Mesenchymal stem cell (in vitro differentiated cells and primary cell): Measurements from ENCODE around the gene EMC9.
A peak's percentile ranks its signal among the peaks of the same experiment; 100 is the strongest.

ENCODE experiments used
- DNase-seq: peaks from one replicate; pipeline ENCODE4 v3.0.0-alpha.2; 2013
- H2AFZ ChIP-seq: one replicate; pipeline ENCODE4 v1.6.1; 2013; ENCODE audit warnings: low read depth, mild to moderate bottlenecking, control low read depth, inconsistent platforms, low read length, moderate library complexity
- H2AK5ac ChIP-seq: 2 replicates; pipeline ENCODE4 v1.6.1; 2013; ENCODE audit warnings: low read length, moderate library complexity, mild to moderate bottlenecking, inconsistent platforms; ENCODE audit not compliant: severe bottlenecking
- H2BK120ac ChIP-seq: one replicate; pipeline ENCODE4 v1.6.1; 2013; ENCODE audit warnings: low read depth, mild to moderate bottlenecking, inconsistent platforms, low read length, moderate library complexity
- H2BK12ac ChIP-seq, 2 experiments: one replicate each; pipeline ENCODE4 v1.6.1; 2013; ENCODE audit warnings: inconsistent platforms in 2 of 2, low read length in 2 of 2, mild to moderate bottlenecking in 2 of 2, moderate library complexity in 2 of 2, control low read depth in 1 of 2
- H2BK15ac ChIP-seq: one replicate; pipeline ENCODE4 v1.6.1; 2013; ENCODE audit warnings: mild to moderate bottlenecking, low read depth, inconsistent platforms; ENCODE audit not compliant: poor library complexity, severe bottlenecking
- H2BK5ac ChIP-seq: 2 replicates; pipeline ENCODE4 v1.6.1; 2013; ENCODE audit warnings: low read depth, mild to moderate bottlenecking, low read length, control low read depth, inconsistent platforms; ENCODE audit not compliant: poor library complexity, severe bottlenecking
- H3K14ac ChIP-seq, 2 experiments: one replicate each; pipeline ENCODE4 v1.6.1; 2013; ENCODE audit warnings: inconsistent platforms in 2 of 2, low read length in 2 of 2, control low read depth in 1 of 2, mild to moderate bottlenecking in 1 of 2, moderate library complexity in 1 of 2
- H3K18ac ChIP-seq, 2 experiments: one replicate each; pipeline ENCODE4 v1.6.1; 2013; ENCODE audit warnings: inconsistent platforms in 2 of 2, low read length in 2 of 2, control low read depth in 1 of 2, low read depth in 1 of 2, mild to moderate bottlenecking in 1 of 2
- H3K23ac ChIP-seq, 2 experiments: one replicate each; pipeline ENCODE4 v1.6.1; 2013; ENCODE audit warnings: inconsistent platforms in 2 of 2, low read length in 2 of 2, mild to moderate bottlenecking in 2 of 2, moderate library complexity in 2 of 2, control low read depth in 1 of 2
- H3K27ac ChIP-seq: 2 replicates; pipeline ENCODE4 v1.5.1; 2013; ENCODE audit warnings: mild to moderate bottlenecking, moderate library complexity, low read length, control low read depth, inconsistent platforms; ENCODE audit not compliant: poor library complexity, severe bottlenecking
- H3K27me3 ChIP-seq, 2 experiments: 2 replicates each; pipeline versions ENCODE4 v1.6.1 to v1.7.0; 2013; ENCODE audit warnings: low read length in 2 of 2, mild to moderate bottlenecking in 2 of 2, moderate library complexity in 2 of 2, control low read depth in 1 of 2, inconsistent platforms in 1 of 2; ENCODE audit not compliant: control insufficient read depth in 1 of 2, insufficient read depth in 1 of 2
- H3K36me3 ChIP-seq, 2 experiments: 2 replicates each; pipeline versions ENCODE4 v1.6.1 to v1.7.0; 2013; ENCODE audit warnings: low read length in 2 of 2, control low read depth in 1 of 2, inconsistent platforms in 1 of 2, low read depth in 1 of 2, mild to moderate bottlenecking in 1 of 2; ENCODE audit not compliant: insufficient read depth in 2 of 2, control insufficient read depth in 1 of 2
- H3K4ac ChIP-seq, 2 experiments: one replicate each; pipeline ENCODE4 v1.6.1; 2013; ENCODE audit warnings: inconsistent platforms in 2 of 2, low read length in 2 of 2, mild to moderate bottlenecking in 2 of 2, moderate library complexity in 2 of 2, control low read depth in 1 of 2, low read depth in 1 of 2
- H3K4me1 ChIP-seq: 2 replicates; pipeline ENCODE4 v1.6.1; 2013; ENCODE audit warnings: low read depth, low read length, control low read depth; ENCODE audit not compliant: control insufficient read depth, insufficient read depth
- H3K4me2 ChIP-seq: 2 replicates; pipeline ENCODE4 v1.6.1; 2013; ENCODE audit warnings: low read length, mild to moderate bottlenecking, inconsistent platforms; ENCODE audit not compliant: poor library complexity, severe bottlenecking
- H3K4me3 ChIP-seq, 2 experiments: 2 replicates each; pipeline versions ENCODE4 v1.5.1 to v1.7.0; 2013; ENCODE audit warnings: low read length in 2 of 2, mild to moderate bottlenecking in 2 of 2, control low read depth in 1 of 2, low read depth in 1 of 2; ENCODE audit not compliant: insufficient read depth in 1 of 2
- H3K79me1 ChIP-seq: replicated peaks from 2 replicates; pipeline ENCODE4 v1.6.1; 2013; ENCODE audit warnings: mild to moderate bottlenecking, control low read depth, low read length, inconsistent platforms; ENCODE audit not compliant: poor library complexity, severe bottlenecking
- H3K9ac ChIP-seq: 2 replicates; pipeline ENCODE4 v1.7.0; 2013; ENCODE audit warnings: mild to moderate bottlenecking, low read length, moderate library complexity
- H3K9me3 ChIP-seq: 2 replicates; pipeline ENCODE4 v1.7.0; 2013; ENCODE audit warnings: mild to moderate bottlenecking, low read length; ENCODE audit not compliant: control insufficient read depth
- H4K8ac ChIP-seq: one replicate; pipeline ENCODE4 v1.6.1; 2013; ENCODE audit warnings: inconsistent platforms, mild to moderate bottlenecking, low read length, moderate library complexity
- H4K91ac ChIP-seq: one replicate; pipeline ENCODE4 v1.6.1; 2013; ENCODE audit warnings: mild to moderate bottlenecking, low read length, inconsistent platforms
- WGBS: methylation state at CpG from one replicate; pipeline ENCODE4 v1.1.7; 2013; ENCODE audit warnings: mixed read lengths; 5-methylcytosine and 5-hydroxymethylcytosine counted together

The EMC9 gene

DNA sequence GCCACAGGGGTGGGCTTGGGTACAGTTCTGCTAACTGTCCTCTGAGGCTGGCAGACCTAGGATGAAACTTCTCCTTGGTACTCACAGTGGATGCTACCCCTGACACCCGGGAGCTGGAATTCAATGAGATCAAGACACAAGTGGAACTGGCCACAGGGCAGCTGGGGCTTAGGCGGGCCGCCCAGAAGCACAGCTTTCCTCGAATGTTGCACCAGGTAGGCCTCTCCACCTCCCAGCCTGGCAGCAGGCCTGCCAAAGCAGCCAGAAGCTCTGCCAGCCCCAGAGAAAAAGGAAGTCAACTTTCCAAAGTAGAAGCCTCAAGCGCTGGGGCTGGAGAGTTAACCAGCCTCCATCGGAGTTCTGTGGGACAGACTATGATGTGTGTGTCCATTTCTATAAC, 24.2 kb downstream of the EMC9 start:
- 95% methylated on average over 6 of the region's 6 CpGs for WGBS
- Histone ChIP-seq H3K79me1 (peaks cover 25% of the 10 kb centered on the region), H2BK5ac (no peak overlapping the region), H3K18ac (no peak overlapping the region), H3K23ac (no peak overlapping the region), H3K4me1 (peaks cover 7% of the 10 kb centered on the region), H2BK120ac (no peak overlapping the region), H2AK5ac (no peak overlapping the region), H3K4me3 (no peak overlapping the region), H3K14ac (no peak overlapping the region), H3K9ac (no peak overlapping the region), H3K9me3 (no peaks in the 10 kb centered on the region), H2BK15ac (no peak overlapping the region), H3K4ac (no peak overlapping the region), H3K36me3 (peaks cover 44 to 48% of the 10 kb centered on the region in 2 experiments), H2BK12ac (no peak overlapping the region), H4K91ac (no peak overlapping the region), H3K4me2 (no peak overlapping the region), H3K27me3 (no peaks in the 10 kb centered on the region), H2AFZ (no peak overlapping the region), H4K8ac (no peak overlapping the region), H3K27ac (no peak overlapping the region)
- DNase-seq = no peak

DNA sequence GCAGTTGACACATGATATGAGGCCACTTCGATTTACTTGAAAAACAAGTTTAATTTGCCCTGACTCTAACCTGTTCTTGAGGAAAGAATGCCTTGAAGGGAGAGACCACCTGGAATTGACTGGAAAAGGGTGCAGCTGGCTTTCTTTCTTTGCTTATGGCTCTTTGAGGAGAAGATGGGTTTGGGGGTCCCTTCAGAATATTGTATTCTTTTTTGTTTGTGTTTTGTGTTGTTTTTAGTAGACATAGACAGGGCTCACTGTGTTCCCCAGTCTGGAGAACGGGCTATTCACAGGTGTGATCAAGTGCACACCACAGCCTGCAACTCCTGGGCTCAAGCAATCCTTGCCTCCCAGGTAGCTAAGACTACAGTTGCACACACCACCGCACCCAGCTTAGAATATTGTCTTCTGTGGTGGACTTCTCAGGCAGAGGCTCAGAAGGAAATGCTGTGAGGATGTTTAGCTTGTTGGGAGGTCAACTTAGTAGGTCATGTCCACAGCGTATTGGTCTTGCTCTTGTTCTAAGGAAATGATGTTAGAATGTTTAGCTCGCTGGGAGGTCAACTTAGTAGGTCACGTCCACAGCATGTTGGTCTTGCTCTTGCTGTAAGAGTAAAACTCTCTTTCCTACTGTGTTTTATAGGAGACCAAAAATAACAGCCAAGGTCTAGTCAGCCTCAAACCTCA, 25.1 kb downstream of the EMC9 start:
- no peak overlapping the region for H2BK120ac ChIP-seq
- H2BK15ac ChIP-seq = no peak overlapping the region
- H3K79me1 ChIP-seq = peaks cover 25% of the 10 kb centered on the region
- H2BK5ac ChIP-seq = no peak overlapping the region
- no peak for DNase-seq
- peaks cover 37 to 41% of the 10 kb centered on the region in 2 experiments for H3K36me3 ChIP-seq
- H3K18ac ChIP-seq = no peak overlapping the region
- no peak overlapping the region for H3K14ac ChIP-seq
- 78% methylated on average over 6 of the region's 6 CpGs for WGBS
- no peak overlapping the region for H2BK12ac ChIP-seq
- no peak overlapping the region for H3K9ac ChIP-seq
- H3K27ac ChIP-seq = no peak overlapping the region
- H3K23ac ChIP-seq = no peak overlapping the region
- H3K4me3 ChIP-seq = peak overlapping the region in 1 of 2 experiments; percentile 91
- no peak overlapping the region for H4K91ac ChIP-seq
- H3K4ac ChIP-seq = no peak overlapping the region
- no peak overlapping the region for H3K4me2 ChIP-seq
- no peak overlapping the region for H2AK5ac ChIP-seq
- H2AFZ ChIP-seq = no peak overlapping the region
- H3K27me3 ChIP-seq = no peaks in the 10 kb centered on the region
- H3K9me3 ChIP-seq = no peaks in the 10 kb centered on the region
- no peak overlapping the region for H4K8ac ChIP-seq
- peaks cover 7% of the 10 kb centered on the region for H3K4me1 ChIP-seq

DNA sequence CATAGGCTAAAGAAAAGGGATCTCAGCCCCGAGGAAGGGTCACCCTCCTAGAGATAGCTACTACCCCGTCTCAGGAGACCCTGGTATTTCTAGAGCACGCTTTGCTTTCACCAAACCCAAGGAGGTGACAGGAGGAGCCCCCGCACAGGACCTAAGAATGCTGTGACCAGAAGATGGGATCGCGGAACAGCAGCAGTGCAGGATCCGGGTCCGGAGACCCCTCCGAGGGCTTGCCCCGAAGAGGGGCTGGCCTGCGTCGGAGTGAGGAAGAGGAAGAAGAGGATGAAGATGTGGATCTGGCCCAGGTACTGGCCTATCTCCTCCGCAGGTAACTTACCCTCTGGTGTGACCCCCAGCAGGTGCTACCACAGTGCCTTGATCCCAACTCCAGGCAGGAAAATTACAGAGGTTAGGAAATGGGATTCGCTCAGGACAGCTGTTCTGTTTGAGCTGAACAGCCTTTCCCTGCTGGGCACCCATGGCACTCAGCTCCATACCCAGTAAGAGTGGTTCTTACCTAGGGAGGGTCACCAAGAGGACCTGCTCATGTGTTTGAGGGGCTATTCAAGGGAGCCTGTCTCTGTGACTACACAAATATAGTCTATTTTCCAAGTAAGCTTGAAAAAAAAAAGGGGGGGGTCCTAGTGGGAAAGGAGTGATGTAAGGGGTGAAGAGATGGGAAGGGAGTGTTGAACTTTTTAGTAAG, 25.8 kb downstream of the EMC9 start:
- H3K9me3 ChIP-seq = no peaks in the 10 kb centered on the region

More for the DNA sequence above, 25.8 kb downstream of the EMC9 start:
- peak overlapping the region; percentile 29 for H3K27ac ChIP-seq
- no peak overlapping the region for H2BK15ac ChIP-seq
- peak overlapping the region in 1 of 2 experiments; percentile 37 for H3K18ac ChIP-seq
- H2BK5ac ChIP-seq = no peak overlapping the region
- H3K4me3 ChIP-seq = peak overlapping the region; percentile 51 to 91
- no peak for DNase-seq
- peak overlapping the region; percentile 46 for H2AFZ ChIP-seq
- 8% methylated on average over 10 of the region's 14 CpGs for WGBS
- no peak overlapping the region for H3K4ac ChIP-seq
- H3K23ac ChIP-seq = no peak overlapping the region
- H3K27me3 ChIP-seq = no peaks in the 10 kb centered on the region
- H3K36me3 ChIP-seq = peaks cover 30 to 34% of the 10 kb centered on the region in 2 experiments
- H3K14ac ChIP-seq = no peak overlapping the region
- H2BK120ac ChIP-seq = no peak overlapping the region
- H3K9ac ChIP-seq = peak overlapping the region; percentile 97
- H3K4me2 ChIP-seq = peak overlapping the region; percentile 68
- peaks cover 26% of the 10 kb centered on the region for H3K79me1 ChIP-seq
- H4K91ac ChIP-seq = no peak overlapping the region
- peaks cover 7% of the 10 kb centered on the region for H3K4me1 ChIP-seq
- no peak overlapping the region for H2BK12ac ChIP-seq
- H2AK5ac ChIP-seq = no peak overlapping the region
- H4K8ac ChIP-seq = peak overlapping the region; percentile 19
